ENCODE data around the gene HRG.

HRG gene

DNA sequence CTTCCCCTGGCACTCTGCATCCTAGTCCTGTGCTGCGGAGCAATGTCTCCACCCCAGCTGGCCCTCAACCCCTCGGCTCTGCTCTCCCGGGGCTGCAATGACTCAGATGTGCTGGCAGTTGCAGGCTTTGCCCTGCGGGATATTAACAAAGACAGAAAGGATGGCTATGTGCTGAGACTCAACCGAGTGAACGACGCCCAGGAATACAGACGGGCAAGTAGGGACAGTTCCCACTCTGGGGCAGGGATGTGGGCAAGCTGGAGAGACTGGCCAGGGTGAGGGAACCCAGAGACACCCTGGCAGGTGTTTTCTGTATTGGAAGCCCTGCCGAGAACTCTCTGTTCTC, 25.4 kb upstream of the HRG start:
- H3K9me3 ChIP-seq = no peaks in the 10 kb centered on the region
- H3K4me1 ChIP-seq (ENCODE audit: control insufficient read depth in 1 of 2, insufficient read depth in 1 of 2, low read depth in 1 of 2, low read length in 1 of 2) = no peaks in the 10 kb centered on the region
- TF ChIP-seq, protein P1, sequence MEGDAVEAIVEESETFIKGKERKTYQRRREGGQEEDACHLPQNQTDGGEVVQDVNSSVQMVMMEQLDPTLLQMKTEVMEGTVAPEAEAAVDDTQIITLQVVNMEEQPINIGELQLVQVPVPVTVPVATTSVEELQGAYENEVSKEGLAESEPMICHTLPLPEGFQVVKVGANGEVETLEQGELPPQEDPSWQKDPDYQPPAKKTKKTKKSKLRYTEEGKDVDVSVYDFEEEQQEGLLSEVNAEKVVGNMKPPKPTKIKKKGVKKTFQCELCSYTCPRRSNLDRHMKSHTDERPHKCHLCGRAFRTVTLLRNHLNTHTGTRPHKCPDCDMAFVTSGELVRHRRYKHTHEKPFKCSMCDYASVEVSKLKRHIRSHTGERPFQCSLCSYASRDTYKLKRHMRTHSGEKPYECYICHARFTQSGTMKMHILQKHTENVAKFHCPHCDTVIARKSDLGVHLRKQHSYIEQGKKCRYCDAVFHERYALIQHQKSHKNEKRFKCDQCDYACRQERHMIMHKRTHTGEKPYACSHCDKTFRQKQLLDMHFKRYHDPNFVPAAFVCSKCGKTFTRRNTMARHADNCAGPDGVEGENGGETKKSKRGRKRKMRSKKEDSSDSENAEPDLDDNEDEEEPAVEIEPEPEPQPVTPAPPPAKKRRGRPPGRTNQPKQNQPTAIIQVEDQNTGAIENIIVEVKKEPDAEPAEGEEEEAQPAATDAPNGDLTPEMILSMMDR (IDR thresholded peaks at IDR 0.05) = no peak
- no peak overlapping the region for H3K27ac ChIP-seq
- H3K4me3 ChIP-seq (ENCODE audit: low read depth in 1 of 2, low read length in 1 of 2) = no peak overlapping the region
- no peaks in the 10 kb centered on the region for H3K36me3 ChIP-seq
- H3K27me3 ChIP-seq = peaks cover 60% of the 10 kb centered on the region

GRCh38 chr3:186640929-186641328, 24.9 kb upstream of the HRG start:
- TF ChIP-seq, protein P1 (IDR thresholded peaks at IDR 0.05) = no peak
- Histone ChIP-seq H3K27ac (no peak overlapping the region), H3K9me3 (no peaks in the 10 kb centered on the region), H3K36me3 (no peaks in the 10 kb centered on the region), H3K4me1 (ENCODE audit: control insufficient read depth in 1 of 2, insufficient read depth in 1 of 2, low read depth in 1 of 2, low read length in 1 of 2) (no peaks in the 10 kb centered on the region), H3K4me3 (ENCODE audit: low read depth in 1 of 2, low read length in 1 of 2) (no peak overlapping the region), H3K27me3 (peaks cover 55% of the 10 kb centered on the region)

GRCh38 chr3:186642014-186642413, 23.8 kb upstream of the HRG start:
- Histone ChIP-seq H3K4me1 (ENCODE audit: control insufficient read depth in 1 of 2, insufficient read depth in 1 of 2, low read depth in 1 of 2, low read length in 1 of 2) (no peaks in the 10 kb centered on the region), H3K9me3 (no peaks in the 10 kb centered on the region), H3K36me3 (no peaks in the 10 kb centered on the region), H3K4me3 (ENCODE audit: low read depth in 1 of 2, low read length in 1 of 2) (no peak overlapping the region), H3K27me3 (peaks cover 45% of the 10 kb centered on the region), H3K27ac (no peak overlapping the region)
- TF ChIP-seq, protein P1 (IDR thresholded peaks at IDR 0.05) = no peak

GRCh38 chr3:186643493-186643892, 22.3 kb upstream of the HRG start:
- H3K4me1 ChIP-seq (ENCODE audit: control insufficient read depth in 1 of 2, insufficient read depth in 1 of 2, low read depth in 1 of 2, low read length in 1 of 2) = no peaks in the 10 kb centered on the region
- no peaks in the 10 kb centered on the region for H3K36me3 ChIP-seq
- H3K9me3 ChIP-seq = no peaks in the 10 kb centered on the region
- TF ChIP-seq, protein P1 (IDR thresholded peaks at IDR 0.05) = no peak
- H3K27ac ChIP-seq = no peak overlapping the region
- H3K27me3 ChIP-seq = peaks cover 45% of the 10 kb centered on the region
- H3K4me3 ChIP-seq (ENCODE audit: low read depth in 1 of 2, low read length in 1 of 2) = no peak overlapping the region

DNA sequence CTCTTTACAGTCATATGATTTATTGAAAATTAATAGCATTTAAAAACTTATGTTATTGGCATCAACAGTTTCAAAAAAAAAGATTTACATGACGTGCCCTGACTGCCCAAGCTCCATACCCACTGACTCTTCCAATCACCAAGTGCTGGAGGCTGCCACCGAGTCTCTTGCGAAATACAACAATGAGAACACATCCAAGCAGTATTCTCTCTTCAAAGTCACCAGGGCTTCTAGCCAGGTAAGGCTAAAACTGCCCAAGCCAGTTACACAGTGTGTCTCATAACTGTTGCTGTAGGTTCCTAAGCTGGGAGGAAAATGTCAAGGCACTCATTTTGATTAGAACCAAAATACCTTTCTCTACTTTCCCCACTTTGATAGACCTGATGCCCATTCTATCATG, 21.1 kb upstream of the HRG start:
- TF ChIP-seq, protein P1 (IDR thresholded peaks at IDR 0.05) = no peak
- no peaks in the 10 kb centered on the region for H3K9me3 ChIP-seq
- no peaks in the 10 kb centered on the region for H3K4me1 ChIP-seq (ENCODE audit: control insufficient read depth in 1 of 2, insufficient read depth in 1 of 2, low read depth in 1 of 2, low read length in 1 of 2)
- peaks cover 47% of the 10 kb centered on the region for H3K27me3 ChIP-seq
- no peak overlapping the region for H3K4me3 ChIP-seq (ENCODE audit: low read depth in 1 of 2, low read length in 1 of 2)
- no peak overlapping the region for H3K27ac ChIP-seq
- no peaks in the 10 kb centered on the region for H3K36me3 ChIP-seq

- H3K4me3 ChIP-seq (ENCODE audit: low read depth in 1 of 2, low read length in 1 of 2) = no peak overlapping the region
- H3K27ac ChIP-seq = no peak overlapping the region
- H3K36me3 ChIP-seq = no peaks in the 10 kb centered on the region
- H3K27me3 ChIP-seq = peaks cover 34% of the 10 kb centered on the region
- H3K4me1 ChIP-seq (ENCODE audit: control insufficient read depth in 1 of 2, insufficient read depth in 1 of 2, low read depth in 1 of 2, low read length in 1 of 2) = no peaks in the 10 kb centered on the region
- no peaks in the 10 kb centered on the region for H3K9me3 ChIP-seq
- TF ChIP-seq, protein P1 (IDR thresholded peaks at IDR 0.05) = no peak
Measured at GRCh38 chr3:186646106-186646505, 19.7 kb upstream of the HRG start.

Measured in neutrophil (primary cell).